Measurements from ENCODE around the gene MEGF6. TPM values are rescaled to one million over a fixed set of nuclear protein-coding genes. Genes with fewer than 3 reads are reported as not detected.

Gene MEGF6
- total RNA-seq, 1 donor from 2014 or later, result 57.1 TPM

DNA sequence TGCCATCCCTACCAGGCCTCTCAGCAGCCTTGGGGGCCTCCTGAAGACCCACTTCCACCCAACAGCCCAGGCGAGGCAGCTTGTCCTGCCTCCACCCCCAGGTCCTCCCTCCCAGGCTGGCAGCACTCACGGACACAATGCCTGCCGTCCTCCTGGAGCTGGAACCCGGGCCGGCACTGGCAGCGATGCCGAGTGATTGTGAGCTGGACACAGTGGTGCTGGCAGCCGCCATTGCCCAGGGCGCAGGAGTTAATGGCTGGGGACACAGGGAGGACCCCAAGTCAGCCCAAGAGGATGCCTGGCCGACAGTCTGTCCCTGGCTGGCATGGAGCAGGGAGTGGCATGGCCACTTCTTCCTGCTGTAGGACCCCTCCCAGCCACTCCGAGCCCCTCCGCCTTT is 96.0 kb downstream of the MEGF6 start:
- Histone ChIP-seq H3K4me1 (no peaks in the 10 kb centered on the region), H3K36me3 (peaks cover 15% of the 10 kb centered on the region), H3K27ac (no peak overlapping the region), H3K4me3 (no peak overlapping the region), H3K27me3 (ENCODE audit: low read depth) (no peaks in the 10 kb centered on the region), H3K9me3 (no peaks in the 10 kb centered on the region)
- intact Hi-C loops (cut with DNase I), result no loop called here
- ATAC-seq (no peak), DNase-seq (no peak)
- TF ChIP-seq, protein P1, sequence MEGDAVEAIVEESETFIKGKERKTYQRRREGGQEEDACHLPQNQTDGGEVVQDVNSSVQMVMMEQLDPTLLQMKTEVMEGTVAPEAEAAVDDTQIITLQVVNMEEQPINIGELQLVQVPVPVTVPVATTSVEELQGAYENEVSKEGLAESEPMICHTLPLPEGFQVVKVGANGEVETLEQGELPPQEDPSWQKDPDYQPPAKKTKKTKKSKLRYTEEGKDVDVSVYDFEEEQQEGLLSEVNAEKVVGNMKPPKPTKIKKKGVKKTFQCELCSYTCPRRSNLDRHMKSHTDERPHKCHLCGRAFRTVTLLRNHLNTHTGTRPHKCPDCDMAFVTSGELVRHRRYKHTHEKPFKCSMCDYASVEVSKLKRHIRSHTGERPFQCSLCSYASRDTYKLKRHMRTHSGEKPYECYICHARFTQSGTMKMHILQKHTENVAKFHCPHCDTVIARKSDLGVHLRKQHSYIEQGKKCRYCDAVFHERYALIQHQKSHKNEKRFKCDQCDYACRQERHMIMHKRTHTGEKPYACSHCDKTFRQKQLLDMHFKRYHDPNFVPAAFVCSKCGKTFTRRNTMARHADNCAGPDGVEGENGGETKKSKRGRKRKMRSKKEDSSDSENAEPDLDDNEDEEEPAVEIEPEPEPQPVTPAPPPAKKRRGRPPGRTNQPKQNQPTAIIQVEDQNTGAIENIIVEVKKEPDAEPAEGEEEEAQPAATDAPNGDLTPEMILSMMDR (IDR thresholded peaks at IDR 0.05), result no peak

DNA sequence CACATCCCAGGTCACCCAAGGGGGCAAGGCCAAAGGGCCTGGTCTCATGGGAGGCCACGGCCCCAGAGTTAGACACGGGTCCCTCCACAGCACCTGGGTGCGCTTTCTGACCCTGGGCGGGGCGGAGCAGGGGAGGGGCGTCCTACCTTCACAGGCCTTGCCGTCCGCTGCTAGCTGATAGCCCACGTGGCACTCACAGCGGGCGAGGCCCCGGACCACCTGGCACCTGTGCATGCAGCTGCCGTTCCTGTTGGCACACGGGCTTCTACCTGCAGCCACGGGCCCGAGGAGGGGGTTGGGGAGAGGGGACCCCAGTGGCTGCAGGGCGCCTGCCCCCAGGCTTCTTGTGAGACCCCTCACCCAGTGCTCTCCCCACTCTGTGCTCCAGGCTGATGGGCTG is 96.9 kb downstream of the MEGF6 start:
- H3K4me3 ChIP-seq, result no peak overlapping the region
- intact Hi-C loops (cut with DNase I), result no loop called here
- H3K36me3 ChIP-seq, result peaks cover 9% of the 10 kb centered on the region
- ATAC-seq (no peak), DNase-seq (no peak)
- H3K27me3 ChIP-seq (ENCODE audit: low read depth), result no peaks in the 10 kb centered on the region
- H3K27ac ChIP-seq, result no peak overlapping the region
- H3K4me1 ChIP-seq, result no peaks in the 10 kb centered on the region
- no peaks in the 10 kb centered on the region for H3K9me3 ChIP-seq
- TF ChIP-seq, protein P1 (IDR thresholded peaks at IDR 0.05), result no peak

DNA sequence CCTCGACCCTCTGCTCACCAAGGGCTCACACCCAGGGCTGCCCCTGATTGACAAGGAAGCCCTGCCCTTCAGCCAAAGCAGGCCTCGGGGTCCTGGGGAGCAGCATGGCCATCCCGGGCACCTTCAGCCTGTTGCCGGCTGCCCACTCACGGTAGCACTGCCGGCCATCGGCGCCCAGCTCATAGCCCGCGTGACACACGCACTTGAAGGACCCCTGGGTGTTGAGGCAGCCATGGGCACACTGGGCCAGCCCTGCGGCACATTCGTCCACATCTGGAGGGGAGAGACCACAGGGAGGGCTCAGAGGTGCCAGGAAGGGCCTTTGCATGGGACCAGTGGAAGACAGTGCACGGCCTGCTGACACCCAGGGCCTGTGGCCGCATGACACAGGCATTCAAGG is 99.5 kb downstream of the MEGF6 start:
- Histone ChIP-seq H3K27me3 (ENCODE audit: low read depth) (no peaks in the 10 kb centered on the region), H3K4me1 (no peaks in the 10 kb centered on the region), H3K27ac (no peak overlapping the region), H3K36me3 (peaks cover 18% of the 10 kb centered on the region), H3K9me3 (no peaks in the 10 kb centered on the region), H3K4me3 (no peak overlapping the region)
- no peak for ATAC-seq
- no peak for DNase-seq
- intact Hi-C loops (cut with DNase I), result no loop called here
- TF ChIP-seq, protein P1 (IDR thresholded peaks at IDR 0.05), result no peak

DNA sequence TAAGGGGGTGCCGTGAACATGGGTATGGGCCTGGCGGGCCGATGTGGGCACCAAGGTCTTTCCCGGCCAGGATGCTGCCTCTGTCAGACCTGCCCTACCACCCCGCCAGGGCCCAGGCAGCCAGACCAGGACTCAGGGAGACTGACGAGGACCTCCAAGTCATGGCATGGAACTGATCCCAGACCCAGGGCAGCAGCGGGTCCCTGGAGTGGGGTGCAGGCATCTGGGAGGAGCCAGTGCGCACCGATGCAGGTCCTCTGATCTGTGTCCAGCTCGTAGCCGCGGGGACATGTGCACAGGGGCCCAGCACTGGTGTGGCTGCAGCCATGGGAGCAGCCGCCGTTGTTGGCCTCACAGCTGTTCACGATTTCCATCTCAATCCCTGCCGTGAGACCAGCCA is 100.0 kb downstream of the MEGF6 start:
- no peak overlapping the region for H3K4me3 ChIP-seq

DNA sequence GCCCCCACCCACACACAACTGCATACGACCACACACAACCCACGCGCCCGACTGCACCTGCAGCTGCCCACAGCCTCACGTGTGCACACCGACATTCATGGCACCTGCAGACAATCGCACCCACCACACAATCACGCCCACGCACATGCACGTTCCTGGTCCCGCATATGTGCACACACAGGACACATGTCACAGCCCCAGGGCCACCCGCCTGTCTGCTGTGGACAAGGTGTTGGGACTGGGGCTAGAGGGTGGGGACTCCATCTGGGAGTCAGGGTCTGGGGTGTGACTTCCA is 100.4 kb downstream of the MEGF6 start:
- intact Hi-C loops (cut with DNase I), result no loop called here
- TF ChIP-seq, protein P1 (IDR thresholded peaks at IDR 0.05), result no peak
- ATAC-seq, result no peak

More for the DNA sequence above, 100.0 kb downstream of the MEGF6 start:
- no peak for ATAC-seq
- H3K4me1 ChIP-seq, result no peaks in the 10 kb centered on the region
- H3K27me3 ChIP-seq (ENCODE audit: low read depth), result no peaks in the 10 kb centered on the region
- intact Hi-C loops (cut with DNase I), result no loop called here
- no peaks in the 10 kb centered on the region for H3K9me3 ChIP-seq
- peaks cover 22% of the 10 kb centered on the region for H3K36me3 ChIP-seq
- DNase-seq, result no peak
- TF ChIP-seq, protein P1 (IDR thresholded peaks at IDR 0.05), result no peak
- no peak overlapping the region for H3K27ac ChIP-seq

More for the DNA sequence above, 100.4 kb downstream of the MEGF6 start:
- Histone ChIP-seq H3K9me3 (no peaks in the 10 kb centered on the region), H3K27ac (no peak overlapping the region), H3K4me1 (no peaks in the 10 kb centered on the region), H3K4me3 (no peak overlapping the region), H3K36me3 (peaks cover 22% of the 10 kb centered on the region), H3K27me3 (ENCODE audit: low read depth) (no peaks in the 10 kb centered on the region)
- DNase-seq, result no peak

Measured in lower lobe of right lung (tissue), 2 donors.